Measurements from ENCODE around the gene FAM174C.

FAM174C gene

GRCh38 chr19:1275260-1275975, at the start of gene FAM174C:
Gene FAM174C (plus strand): TSS chr19:1275530. CDS start chr19:1275550, 20 bp downstream.
- in situ Hi-C loops (cut with MboI; ENCODE audit: low sequenced_read_pairs), result no loop called here
- Histone ChIP-seq H3K36me3 (replicated peaks) (peaks cover 79% of the 10 kb centered on the region), H3K4me1 (peaks cover 31% of the 10 kb centered on the region)

GRCh38 chr19:1226227-1226518, 49.2 kb upstream of the FAM174C start:
- H3K36me3 ChIP-seq (replicated peaks), result peaks cover 65% of the 10 kb centered on the region
- no peaks in the 10 kb centered on the region for H3K4me1 ChIP-seq
- H3K4me3 ChIP-seq, result no peak overlapping the region
- H3K9me3 ChIP-seq, result no peaks in the 10 kb centered on the region
- in situ Hi-C loops (cut with MboI; ENCODE audit: low sequenced_read_pairs), result no loop called here
- DNase-seq (ENCODE audit: low spot score in 2 of 2), result no peak
- H3K27me3 ChIP-seq (ENCODE audit: low read depth), result no peaks in the 10 kb centered on the region

More at GRCh38 chr19:1275260-1275975, at the start of gene FAM174C:
- Histone ChIP-seq H3K27me3 (ENCODE audit: low read depth) (no peaks in the 10 kb centered on the region), H3K4me3 (peak within 1 kb of the TSS; percentile 53), H3K9me3 (no peaks in the 10 kb centered on the region)
- DNase-seq (ENCODE audit: low spot score in 2 of 2), result peak; percentile 93 to 97

- Histone ChIP-seq H3K9me3 (no peaks in the 10 kb centered on the region), H3K27me3 (ENCODE audit: low read depth) (no peaks in the 10 kb centered on the region), H3K36me3 (replicated peaks) (peaks cover 62% of the 10 kb centered on the region), H3K4me1 (no peaks in the 10 kb centered on the region), H3K4me3 (no peak overlapping the region)
- no peak for DNase-seq (ENCODE audit: low spot score in 2 of 2)
- in situ Hi-C loops (cut with MboI; ENCODE audit: low sequenced_read_pairs), result no loop called here
Measured at GRCh38 chr19:1226522-1227303, 48.6 kb upstream of the FAM174C start.

GRCh38 chr19:1227304-1228054, 47.9 kb upstream of the FAM174C start:
- Histone ChIP-seq H3K9me3 (no peaks in the 10 kb centered on the region), H3K27me3 (ENCODE audit: low read depth) (no peaks in the 10 kb centered on the region), H3K4me3 (no peak overlapping the region), H3K36me3 (replicated peaks) (peaks cover 54% of the 10 kb centered on the region), H3K4me1 (no peaks in the 10 kb centered on the region)
- no peak for DNase-seq (ENCODE audit: low spot score in 2 of 2)
- in situ Hi-C loops (cut with MboI; ENCODE audit: low sequenced_read_pairs), result no loop called here

GRCh38 chr19:1228161-1228957, 47.0 kb upstream of the FAM174C start:
- Histone ChIP-seq H3K27me3 (ENCODE audit: low read depth) (no peaks in the 10 kb centered on the region), H3K9me3 (no peaks in the 10 kb centered on the region), H3K4me1 (no peaks in the 10 kb centered on the region), H3K4me3 (no peak overlapping the region), H3K36me3 (replicated peaks) (peaks cover 54% of the 10 kb centered on the region)
- DNase-seq (ENCODE audit: low spot score in 2 of 2), result no peak
- in situ Hi-C loops (cut with MboI; ENCODE audit: low sequenced_read_pairs), result no loop called here

- Histone ChIP-seq H3K27me3 (ENCODE audit: low read depth) (no peaks in the 10 kb centered on the region), H3K9me3 (no peaks in the 10 kb centered on the region), H3K4me3 (no peak overlapping the region), H3K36me3 (replicated peaks) (peaks cover 54% of the 10 kb centered on the region), H3K4me1 (no peaks in the 10 kb centered on the region)
- no peak for DNase-seq (ENCODE audit: low spot score in 2 of 2)
- in situ Hi-C loops (cut with MboI; ENCODE audit: low sequenced_read_pairs), result no loop called here
Measured at GRCh38 chr19:1229056-1229923, 46.0 kb upstream of the FAM174C start.

GRCh38 chr19:1229924-1230782, 45.2 kb upstream of the FAM174C start:
- peaks cover 55% of the 10 kb centered on the region for H3K36me3 ChIP-seq (replicated peaks)
- H3K9me3 ChIP-seq, result no peaks in the 10 kb centered on the region
- no peak for DNase-seq (ENCODE audit: low spot score in 2 of 2)
- H3K27me3 ChIP-seq (ENCODE audit: low read depth), result no peaks in the 10 kb centered on the region
- H3K4me3 ChIP-seq, result no peak overlapping the region
- in situ Hi-C loops (cut with MboI; ENCODE audit: low sequenced_read_pairs), result no loop called here
- H3K4me1 ChIP-seq, result no peaks in the 10 kb centered on the region

- Histone ChIP-seq H3K27me3 (ENCODE audit: low read depth) (no peaks in the 10 kb centered on the region), H3K4me1 (no peaks in the 10 kb centered on the region), H3K9me3 (no peaks in the 10 kb centered on the region), H3K4me3 (no peak overlapping the region), H3K36me3 (replicated peaks) (peaks cover 51% of the 10 kb centered on the region)
- DNase-seq (ENCODE audit: low spot score in 2 of 2), result no peak
- in situ Hi-C loops (cut with MboI; ENCODE audit: low sequenced_read_pairs), result no loop called here
Measured at GRCh38 chr19:1230783-1231489, 44.4 kb upstream of the FAM174C start.

- Histone ChIP-seq H3K4me1 (no peaks in the 10 kb centered on the region), H3K27me3 (ENCODE audit: low read depth) (no peaks in the 10 kb centered on the region), H3K9me3 (no peaks in the 10 kb centered on the region), H3K4me3 (no peak overlapping the region), H3K36me3 (replicated peaks) (peaks cover 40% of the 10 kb centered on the region)
- in situ Hi-C loops (cut with MboI; ENCODE audit: low sequenced_read_pairs), result no loop called here
- DNase-seq (ENCODE audit: low spot score in 2 of 2), result no peak
Measured at GRCh38 chr19:1231729-1232637, 43.3 kb upstream of the FAM174C start.

GRCh38 chr19:1232652-1233072, 42.7 kb upstream of the FAM174C start:
- in situ Hi-C loops (cut with MboI; ENCODE audit: low sequenced_read_pairs), result no loop called here
- DNase-seq (ENCODE audit: low spot score in 2 of 2), result no peak
- no peaks in the 10 kb centered on the region for H3K27me3 ChIP-seq (ENCODE audit: low read depth)
- peaks cover 34% of the 10 kb centered on the region for H3K36me3 ChIP-seq (replicated peaks)
- no peaks in the 10 kb centered on the region for H3K9me3 ChIP-seq
- H3K4me3 ChIP-seq, result no peak overlapping the region
- no peaks in the 10 kb centered on the region for H3K4me1 ChIP-seq

- H3K9me3 ChIP-seq, result no peaks in the 10 kb centered on the region
- no peak for DNase-seq (ENCODE audit: low spot score in 2 of 2)
- H3K4me3 ChIP-seq, result no peak overlapping the region
- H3K4me1 ChIP-seq, result no peaks in the 10 kb centered on the region
- in situ Hi-C loops (cut with MboI; ENCODE audit: low sequenced_read_pairs), result no loop called here
- no peaks in the 10 kb centered on the region for H3K27me3 ChIP-seq (ENCODE audit: low read depth)
- peaks cover 28% of the 10 kb centered on the region for H3K36me3 ChIP-seq (replicated peaks)
Measured at GRCh38 chr19:1233115-1233667, 42.1 kb upstream of the FAM174C start.
